Measurements from ENCODE around the gene GRK1.

GRK1 gene

GRCh38 chr13:113729187-113730019, 62.4 kb downstream of the GRK1 start:
- DNase-seq (ENCODE audit: low read depth in 3 of 3) = no peak

- no peak for DNase-seq (ENCODE audit: low read depth in 3 of 3)
Observed at GRCh38 chr13:113730258-113730691, 63.3 kb downstream of the GRK1 start.

- DNase-seq (ENCODE audit: low read depth in 3 of 3) = no peak
Observed at GRCh38 chr13:113730831-113731191, 63.8 kb downstream of the GRK1 start.

GRCh38 chr13:113731192-113732175, 64.5 kb downstream of the GRK1 start:
- no peak for DNase-seq (ENCODE audit: low read depth in 3 of 3)

- DNase-seq (ENCODE audit: low read depth in 3 of 3) = no peak
Observed at GRCh38 chr13:113732176-113732960, 65.3 kb downstream of the GRK1 start.

- no peak for DNase-seq (ENCODE audit: low read depth in 3 of 3)
Observed at GRCh38 chr13:113732961-113733950, 66.2 kb downstream of the GRK1 start.

DNA sequence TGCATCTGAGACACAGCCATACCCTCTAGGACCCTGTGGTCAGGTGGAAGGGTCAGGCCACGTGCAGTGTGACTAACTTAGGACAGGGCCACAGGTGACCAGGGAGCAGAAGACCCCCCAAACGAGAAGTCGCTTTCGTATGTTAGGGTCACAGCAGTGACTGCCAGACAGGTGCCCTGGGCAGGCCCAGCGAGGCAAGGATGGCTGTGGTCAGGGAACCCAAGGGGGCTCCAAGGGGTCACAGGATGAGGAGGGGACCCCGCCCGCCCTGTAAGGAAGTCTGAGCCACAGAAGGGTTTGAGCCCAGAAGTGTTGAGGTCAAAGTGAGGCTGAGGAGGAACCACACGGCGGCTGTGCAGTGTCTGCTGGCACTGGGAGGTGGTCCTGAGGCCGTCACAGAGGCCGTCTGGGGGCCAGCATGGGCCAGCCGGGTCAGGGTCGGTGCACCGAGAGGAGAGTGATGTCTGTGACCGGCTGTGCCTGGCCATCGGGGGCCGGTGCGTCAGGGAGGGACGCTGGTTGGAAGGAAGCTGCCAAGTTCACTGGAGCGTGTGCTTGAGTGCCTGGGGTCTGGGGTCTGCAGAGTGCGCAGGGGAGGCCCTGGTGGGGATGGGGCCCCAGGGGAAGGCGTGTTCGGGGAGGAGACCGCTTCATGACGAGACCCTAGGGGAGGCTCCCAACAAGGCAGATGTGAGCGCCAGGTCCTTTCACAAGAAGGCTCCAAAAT, 67.2 kb downstream of the GRK1 start:
- DNase-seq (ENCODE audit: low read depth in 3 of 3) = no peak

- DNase-seq (ENCODE audit: low read depth in 3 of 3) = no peak
Observed at GRCh38 chr13:113734826-113735125, 67.8 kb downstream of the GRK1 start.

GRCh38 chr13:113735194-113735593, 68.2 kb downstream of the GRK1 start:
- DNase-seq (ENCODE audit: low read depth in 3 of 3) = no peak

- no peak for DNase-seq (ENCODE audit: low read depth in 3 of 3)
Observed at GRCh38 chr13:113735750-113736149, 68.7 kb downstream of the GRK1 start.

- no peak for DNase-seq (ENCODE audit: low read depth in 3 of 3)
Observed at GRCh38 chr13:113736258-113736731, 69.3 kb downstream of the GRK1 start.

- no peak for DNase-seq (ENCODE audit: low read depth in 3 of 3)
Observed at GRCh38 chr13:113737803-113738202, 70.8 kb downstream of the GRK1 start.

DNA sequence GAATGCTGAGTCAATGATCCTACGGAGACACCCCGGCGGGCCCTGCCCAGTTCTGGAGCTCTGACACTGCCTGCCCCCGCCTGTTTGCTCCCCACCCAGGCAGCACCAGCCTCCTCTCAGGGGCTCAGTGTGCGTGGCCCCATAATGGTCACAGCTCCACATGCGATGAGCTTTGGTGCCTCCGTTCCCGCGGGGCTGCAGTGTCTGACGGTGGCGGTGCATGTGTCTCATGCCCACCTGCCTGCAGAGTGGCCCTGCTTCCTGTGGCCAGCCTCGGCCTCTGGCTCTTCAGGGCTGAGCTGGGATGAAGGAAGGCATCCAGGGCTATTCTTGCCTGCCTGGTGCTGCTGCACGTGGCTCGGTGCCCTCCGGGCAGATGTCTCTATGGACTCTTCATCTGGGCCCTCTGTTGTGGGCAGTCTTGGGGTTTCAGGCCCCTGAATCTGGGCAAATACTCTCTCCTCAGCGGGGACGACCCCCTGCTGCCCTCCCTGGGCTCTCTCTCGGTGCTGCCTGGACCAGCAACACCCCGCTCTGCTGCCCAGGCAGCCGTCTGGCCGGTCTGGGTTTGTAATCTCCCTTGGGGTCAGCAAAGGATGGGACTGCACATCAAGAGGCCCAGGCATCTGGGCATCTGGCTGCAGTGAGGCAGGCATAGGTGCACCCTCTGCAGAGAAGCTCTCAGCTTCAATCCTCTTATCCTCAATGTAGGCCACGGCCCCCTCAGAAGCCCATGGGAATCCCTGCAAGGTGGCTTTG, 72.7 kb downstream of the GRK1 start:
- no peak for DNase-seq (ENCODE audit: low read depth in 3 of 3)

DNA sequence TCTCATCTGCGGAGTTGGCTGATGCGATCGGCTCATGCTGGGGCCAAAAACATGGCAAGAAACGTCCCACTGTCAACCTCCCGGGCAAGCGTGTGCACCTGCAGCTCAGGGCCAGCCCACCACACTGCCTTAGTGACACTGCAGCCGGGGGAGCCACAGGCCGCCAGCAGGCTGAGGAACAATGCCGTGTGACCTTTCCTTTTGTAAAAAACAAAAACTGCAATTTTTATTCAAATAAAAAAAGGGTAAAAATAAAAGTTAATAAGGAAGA, 73.2 kb downstream of the GRK1 start:
- DNase-seq (ENCODE audit: low read depth in 3 of 3) = no peak

- DNase-seq (ENCODE audit: low read depth in 3 of 3) = no peak
Observed at GRCh38 chr13:113740661-113741060, 73.6 kb downstream of the GRK1 start.

GRCh38 chr13:113741191-113741668, 74.2 kb downstream of the GRK1 start:
- DNase-seq (ENCODE audit: low read depth in 3 of 3) = no peak

DNA sequence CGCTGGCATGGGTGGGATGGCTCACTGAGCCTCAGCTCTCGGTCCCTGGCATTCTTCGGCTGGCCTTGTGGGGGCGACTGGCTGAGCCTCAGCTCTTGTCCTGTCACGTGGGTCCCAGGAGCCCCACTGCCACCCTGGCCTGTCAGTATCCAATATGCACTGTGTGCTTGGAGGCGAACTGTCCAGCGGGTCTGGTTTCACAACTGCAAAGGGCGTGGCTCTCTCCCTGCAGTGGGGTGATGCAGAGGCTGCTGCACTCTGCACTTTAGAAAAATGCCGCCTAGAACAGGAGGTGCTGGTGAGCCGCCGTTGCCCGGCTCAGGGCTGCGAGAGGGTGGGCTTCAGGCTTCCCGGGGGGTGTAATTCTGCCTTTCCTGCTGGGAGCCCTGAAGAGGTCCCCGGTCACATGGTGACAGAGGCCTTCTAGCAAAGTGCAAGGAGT, 75.0 kb downstream of the GRK1 start:
- no peak for DNase-seq (ENCODE audit: low read depth in 3 of 3)

GRCh38 chr13:113742445-113743120, 75.6 kb downstream of the GRK1 start:
- DNase-seq (ENCODE audit: low read depth in 3 of 3) = no peak

Data from stimulated activated CD4-positive, alpha-beta T cell treated with anti-CD3 and anti-CD28 coated beads, TNF-alpha, amount 100 ng/mL, for 48 hours (primary cell).